Epithelial cell of esophagus (primary cell): ENCODE data around the gene CFAP100.

Source experiments
- DNase-seq: peaks from one replicate; pipeline ENCODE4 v3.0.0; 2010; ENCODE audit warnings: low read depth
- H3K4me3 ChIP-seq: 2 replicates; pipeline ENCODE4 v1.5.1; 2011; ENCODE audit warnings: mild to moderate bottlenecking, low read length, control low read depth
- CTCF ChIP-seq: IDR thresholded peaks from 2 replicates; pipeline ENCODE4 v1.5.1; 2011; ENCODE audit warnings: low read depth, mild to moderate bottlenecking, low read length, control low read depth, inconsistent platforms; ENCODE audit not compliant: insufficient read depth; ENCODE audit errors: missing control alignments

Gene CFAP100

GRCh38 chr3:126349071-126349470 is 45.6 kb upstream of the CFAP100 start:
- no peak for DNase-seq
- TF ChIP-seq CTCF: no peak
- no peak overlapping the region for H3K4me3 ChIP-seq

GRCh38 chr3:126349611-126350501 is 44.9 kb upstream of the CFAP100 start:
- DNase-seq: no peak
- no peak for TF ChIP-seq CTCF

GRCh38 chr3:126350502-126351085 is 44.1 kb upstream of the CFAP100 start:
- no peak overlapping the region for H3K4me3 ChIP-seq
- TF ChIP-seq CTCF: no peak
- DNase-seq: no peak

More at GRCh38 chr3:126349611-126350501, 44.9 kb upstream of the CFAP100 start:
- no peak overlapping the region for H3K4me3 ChIP-seq

GRCh38 chr3:126351086-126351770 is 43.5 kb upstream of the CFAP100 start:
- H3K4me3 ChIP-seq: no peak overlapping the region
- no peak for DNase-seq
- TF ChIP-seq CTCF: no peak

GRCh38 chr3:126351771-126352475 is 42.8 kb upstream of the CFAP100 start:
- peak; percentile 9 for TF ChIP-seq CTCF
- no peak for DNase-seq
- H3K4me3 ChIP-seq: no peak overlapping the region
